ENCODE results near the gene IL17C.

GRCh38 chr16:88613293-88613692 is 25.1 kb upstream of the IL17C start:
- no peak for TF ChIP-seq CTCF (IDR thresholded peaks at IDR 0.05)
- no peak for TF ChIP-seq POLR2A (IDR thresholded peaks at IDR 0.05)

Data from testis (tissue), 2 donors.